HepG2 (cell line): ENCODE data around the gene AKR1C4. TPM values are rescaled to one million over a fixed set of nuclear protein-coding genes. Genes with fewer than 3 reads are reported as not detected.

Experiments
- CHCHD3 ChIP-seq: sonication (generic); formaldehyde crosslinking; IDR thresholded peaks from 2 replicates; pipeline ENCODE4 v1.8.0; 2022; ENCODE audit warnings: mild to moderate bottlenecking, missing genetic modification reagents, moderate library complexity
- CSRNP2 ChIP-seq: sonication (generic); formaldehyde crosslinking; conservative IDR thresholded peaks from 2 replicates; pipeline ENCODE4 v1.8.0; 2022; ENCODE audit warnings: low read depth, missing genetic modification reagents
- FLYWCH1 ChIP-seq: sonication (generic); formaldehyde crosslinking; IDR thresholded peaks from 2 replicates; pipeline ENCODE4 v1.8.1; 2023; ENCODE audit warnings: mild to moderate bottlenecking, missing genetic modification reagents
- GATAD1 ChIP-seq: IDR thresholded peaks from 2 replicates; pipeline ENCODE4 v1.6.1; 2016; ENCODE audit warnings: missing genetic modification reagents, missing compliant biosample characterization
- GLMP ChIP-seq: sonication (generic); formaldehyde crosslinking; IDR thresholded peaks from 2 replicates; pipeline ENCODE4 v1.9.0; 2021; ENCODE audit warnings: missing genetic modification reagents, mild to moderate bottlenecking, borderline replicate concordance
- MXD1 ChIP-seq: sonication (generic); formaldehyde crosslinking; IDR thresholded peaks from 2 replicates; pipeline ENCODE4 v1.4.0; 2020; ENCODE audit warnings: mild to moderate bottlenecking, missing genetic modification reagents
- RFXANK ChIP-seq: IDR thresholded peaks from 2 replicates; pipeline ENCODE4 v1.6.1; 2016
- SP140L ChIP-seq: sonication (generic); formaldehyde crosslinking; IDR thresholded peaks from 2 replicates; pipeline ENCODE4 v1.4.0; 2020; ENCODE audit warnings: missing genetic modification reagents, borderline replicate concordance
- TCF12 ChIP-seq, 2 experiments: fragments of 450-650 bp in 1 of 2; sonication (generic) in 1 of 2; formaldehyde crosslinking in 1 of 2; IDR thresholded peaks; 2 replicates each; pipeline versions ENCODE4 v1.6.1 to v1.8.0; 2017 to 2022; ENCODE audit warnings: antibody characterized with exemption in 1 of 2, mild to moderate bottlenecking in 1 of 2, missing genetic modification reagents in 1 of 2, moderate library complexity in 1 of 2
- ZBTB20 ChIP-seq: sonication (generic); formaldehyde crosslinking; IDR thresholded peaks from 2 replicates; pipeline ENCODE4 v1.8.1; 2023; ENCODE audit warnings: missing genetic modification reagents, low read depth, mild to moderate bottlenecking, borderline replicate concordance
- ZBTB49 ChIP-seq: sonication (generic); formaldehyde crosslinking; IDR thresholded peaks from 2 replicates; pipeline ENCODE4 v1.4.0; 2020; ENCODE audit warnings: missing genetic modification reagents, borderline replicate concordance
- ZMAT3 ChIP-seq: sonication (generic); formaldehyde crosslinking; conservative IDR thresholded peaks from 2 replicates; pipeline ENCODE4 v1.7.0; 2021; ENCODE audit warnings: missing genetic modification reagents
- ZNF280B ChIP-seq: sonication (generic); formaldehyde crosslinking; IDR thresholded peaks from 2 replicates; pipeline ENCODE4 v1.5.0; 2020; ENCODE audit warnings: missing genetic modification reagents, mild to moderate bottlenecking, borderline replicate concordance
- ZNF512 ChIP-seq: sonication (generic); formaldehyde crosslinking; IDR thresholded peaks from 2 replicates; pipeline ENCODE4 v1.4.0; 2020; ENCODE audit warnings: mild to moderate bottlenecking, missing genetic modification reagents
- ZNF530 ChIP-seq: sonication (generic); formaldehyde crosslinking; IDR thresholded peaks from 2 replicates; pipeline ENCODE4 v1.5.0; 2020; ENCODE audit warnings: low read depth, mild to moderate bottlenecking, missing genetic modification reagents
- ZNF567 ChIP-seq: sonication (generic); formaldehyde crosslinking; IDR thresholded peaks from 2 replicates; pipeline ENCODE4 v1.8.1; 2023; ENCODE audit warnings: mild to moderate bottlenecking, missing genetic modification reagents, borderline replicate concordance
- ZNF883 ChIP-seq: sonication (generic); formaldehyde crosslinking; IDR thresholded peaks from 2 replicates; pipeline ENCODE4 v1.5.1; 2020; ENCODE audit warnings: mild to moderate bottlenecking, missing genetic modification reagents; ENCODE audit errors: not compliant biosample characterization
- polyA plus RNA-seq, 8 experiments: library from polyadenylated mRNA; depleted of rRNA in 3 of 8; stranded (reverse) in 7 of 8; unstranded in 1 of 8; fragments of >200 nt; fragmentation: Illumina TruSeq in 4 of 8; extraction: Trizol in 4 of 8; gene quantifications; 2 replicates each; pipeline versions ENCODE4 v1.2.1 to v1.2.3, GENCODE V29; 2011 to 2016; ENCODE audit warnings: low read depth in 4 of 8, missing spikeins in 1 of 8, mixed read lengths in 1 of 8; ENCODE audit not compliant: insufficient read depth in 1 of 8
- total RNA-seq, 5 experiments: library from RNA; depleted of rRNA; stranded (reverse); fragments of >200 nt; fragmentation: Illumina TruSeq; extraction: Trizol; gene quantifications; 2 replicates each; pipeline ENCODE4 v1.2.3, GENCODE V29; 2016; ENCODE audit warnings: low read depth in 1 of 5

The AKR1C4 gene
- total and polyA plus RNA-seq, 2 of the 13 experiments (the other 11 are each of a cell fraction or from before 2014, with no cell fraction given), result 0.18 to 1.3 TPM

GRCh38 chr10:5234106-5234860 lies 37.6 kb downstream of the AKR1C4 start (continued):
- TF ChIP-seq ZBTB20, result peak; percentile 49; the same call in 1 of the 2 replicates
- TF ChIP-seq CHCHD3 (CRISPR knock-in tag), result no peak
- TF ChIP-seq GLMP (CRISPR knock-in tag), result no peak
- no peak for TF ChIP-seq ZNF512
- no peak for TF ChIP-seq FLYWCH1
- no peak for TF ChIP-seq MXD1
- no peak for TF ChIP-seq TCF12 (IDR thresholded peaks at IDR 0.05)
- no peak for TF ChIP-seq TCF12 (CRISPR knock-in tag; IDR thresholded peaks at IDR 0.05)
- no peak for TF ChIP-seq ZNF530 (CRISPR knock-in tag)
- 0 out of 2 replicates have a peak, but pooled peaks have one; percentile 37 for TF ChIP-seq RFXANK (CRISPR knock-in tag)
- TF ChIP-seq ZNF567 (CRISPR knock-in tag), result no peak
- TF ChIP-seq CSRNP2 (CRISPR knock-in tag), result no peak
- peak; percentile 47 for TF ChIP-seq GATAD1
- no peak for TF ChIP-seq ZMAT3 (CRISPR knock-in tag)
- no peak for TF ChIP-seq ZNF280B
- no peak for TF ChIP-seq ZNF883
- TF ChIP-seq SP140L (CRISPR knock-in tag), result no peak
- TF ChIP-seq ZBTB49, result no peak
